SJSA1 (cell line): ENCODE results near the gene EPX. TPM values are rescaled to one million over a fixed set of nuclear protein-coding genes. Genes with fewer than 3 reads are reported as not detected.

Experiments
- DNase-seq, 2 experiments: peaks; one replicate each; pipeline ENCODE4 v3.0.0-alpha.2; 2015 to 2020; ENCODE audit warnings: low spot score in 2 of 2, low read depth in 1 of 2
- H3K27ac ChIP-seq: fragments of 250-450 bp; sonication (Bioruptor Pico); 2 replicates; pipeline ENCODE4 v1.5.1; 2020; ENCODE audit warnings: mild to moderate bottlenecking, moderate library complexity
- H3K27me3 ChIP-seq: fragments of 250-450 bp; sonication (Bioruptor Pico); replicated peaks from 2 replicates; pipeline ENCODE4 v1.5.1; 2020; ENCODE audit warnings: mild to moderate bottlenecking, moderate library complexity
- H3K36me3 ChIP-seq: fragments of 250-450 bp; sonication (Bioruptor Pico); 2 replicates; pipeline ENCODE4 v1.5.1; 2020; ENCODE audit warnings: mild to moderate bottlenecking
- H3K4me1 ChIP-seq: fragments of 250-450 bp; sonication (Bioruptor Pico); replicated peaks from 2 replicates; pipeline ENCODE4 v1.6.1; 2021; ENCODE audit warnings: mild to moderate bottlenecking
- H3K4me3 ChIP-seq: fragments of 250-450 bp; sonication (Bioruptor Pico); 2 replicates; pipeline ENCODE4 v1.5.1; 2020; ENCODE audit warnings: mild to moderate bottlenecking
- H3K9me3 ChIP-seq: fragments of 250-450 bp; sonication (Bioruptor Pico); replicated peaks from 2 replicates; pipeline ENCODE4 v1.5.1; 2020; ENCODE audit warnings: mild to moderate bottlenecking
- total RNA-seq: library from RNA; depleted of rRNA; stranded (reverse); fragments of >200 nt; shearing (Covaris generic); gene quantifications from 2 replicates; pipeline ENCODE4 v1.2.3, GENCODE V29; 2014

The EPX gene
- total RNA-seq, 1 experiment from 2014 or later = not detected

- H3K36me3 ChIP-seq = no peaks in the 10 kb centered on the region
- H3K4me3 ChIP-seq = no peak overlapping the region
- H3K27me3 ChIP-seq = peaks cover 27% of the 10 kb centered on the region
- H3K27ac ChIP-seq = no peak overlapping the region
- peaks cover 8% of the 10 kb centered on the region for H3K4me1 ChIP-seq
- no peak for DNase-seq
- H3K9me3 ChIP-seq = no peaks in the 10 kb centered on the region
Observed at GRCh38 chr17:58227733-58228132, 35.2 kb downstream of the EPX start.

- H3K27ac ChIP-seq = no peak overlapping the region
- no peak for DNase-seq
- H3K36me3 ChIP-seq = no peaks in the 10 kb centered on the region
- peaks cover 37% of the 10 kb centered on the region for H3K27me3 ChIP-seq
- H3K4me3 ChIP-seq = no peak overlapping the region
- H3K9me3 ChIP-seq = no peaks in the 10 kb centered on the region
- H3K4me1 ChIP-seq = peaks cover 8% of the 10 kb centered on the region
Observed at GRCh38 chr17:58228679-58229078, 36.2 kb downstream of the EPX start.

GRCh38 chr17:58229384-58229783 lies 36.9 kb downstream of the EPX start:
- no peak for DNase-seq
- H3K27me3 ChIP-seq = peaks cover 42% of the 10 kb centered on the region
- H3K27ac ChIP-seq = no peak overlapping the region
- H3K4me3 ChIP-seq = no peak overlapping the region
- H3K36me3 ChIP-seq = no peaks in the 10 kb centered on the region
- peaks cover 3% of the 10 kb centered on the region for H3K4me1 ChIP-seq
- no peaks in the 10 kb centered on the region; the same call in 1 of the 2 replicates for H3K9me3 ChIP-seq

GRCh38 chr17:58229881-58230280 lies 37.4 kb downstream of the EPX start:
- no peak overlapping the region for H3K27ac ChIP-seq
- H3K9me3 ChIP-seq = no peaks in the 10 kb centered on the region; the same call in 1 of the 2 replicates

GRCh38 chr17:58231641-58232040 lies 39.1 kb downstream of the EPX start:
- no peaks in the 10 kb centered on the region; the same call in 1 of the 2 replicates for H3K4me1 ChIP-seq
- no peaks in the 10 kb centered on the region for H3K36me3 ChIP-seq
- no peak for DNase-seq
- peaks cover 50% of the 10 kb centered on the region for H3K27me3 ChIP-seq
- H3K27ac ChIP-seq = no peak overlapping the region
- no peak overlapping the region for H3K4me3 ChIP-seq
- H3K9me3 ChIP-seq = no peaks in the 10 kb centered on the region; the same call in 1 of the 2 replicates

More at GRCh38 chr17:58229881-58230280, 37.4 kb downstream of the EPX start:
- Histone ChIP-seq H3K4me1 (no peaks in the 10 kb centered on the region; the same call in 1 of the 2 replicates), H3K4me3 (no peak overlapping the region), H3K27me3 (peaks cover 47% of the 10 kb centered on the region), H3K36me3 (no peaks in the 10 kb centered on the region)
- no peak for DNase-seq

GRCh38 chr17:58232707-58233156 lies 40.2 kb downstream of the EPX start:
- H3K27me3 ChIP-seq = peaks cover 59% of the 10 kb centered on the region
- DNase-seq = no peak
- H3K27ac ChIP-seq = no peak overlapping the region
- no peaks in the 10 kb centered on the region for H3K36me3 ChIP-seq
- H3K9me3 ChIP-seq = no peaks in the 10 kb centered on the region; the same call in none of the 2 replicates
- H3K4me1 ChIP-seq = no peaks in the 10 kb centered on the region; the same call in 1 of the 2 replicates
- no peak overlapping the region for H3K4me3 ChIP-seq

- Histone ChIP-seq H3K27me3 (peaks cover 67% of the 10 kb centered on the region), H3K4me1 (no peaks in the 10 kb centered on the region; the same call in 1 of the 2 replicates), H3K27ac (no peak overlapping the region), H3K4me3 (no peak overlapping the region), H3K9me3 (no peaks in the 10 kb centered on the region; the same call in none of the 2 replicates), H3K36me3 (no peaks in the 10 kb centered on the region)
- DNase-seq = no peak
Observed at GRCh38 chr17:58233543-58233942, 41.0 kb downstream of the EPX start.

GRCh38 chr17:58234512-58234911 lies 42.0 kb downstream of the EPX start:
- no peak for DNase-seq
- peaks cover 77% of the 10 kb centered on the region for H3K27me3 ChIP-seq
- no peak overlapping the region for H3K27ac ChIP-seq
- H3K4me1 ChIP-seq = no peaks in the 10 kb centered on the region; the same call in 1 of the 2 replicates
- no peak overlapping the region for H3K4me3 ChIP-seq
- no peaks in the 10 kb centered on the region; the same call in none of the 2 replicates for H3K9me3 ChIP-seq
- H3K36me3 ChIP-seq = no peaks in the 10 kb centered on the region

GRCh38 chr17:58235821-58236220 lies 43.3 kb downstream of the EPX start:
- Histone ChIP-seq H3K4me1 (no peaks in the 10 kb centered on the region; the same call in 1 of the 2 replicates), H3K27ac (no peak overlapping the region), H3K27me3 (peaks cover 83% of the 10 kb centered on the region), H3K9me3 (no peaks in the 10 kb centered on the region; the same call in none of the 2 replicates), H3K4me3 (no peak overlapping the region), H3K36me3 (no peaks in the 10 kb centered on the region)
- DNase-seq = no peak

GRCh38 chr17:58236394-58236793 lies 43.9 kb downstream of the EPX start:
- no peak for DNase-seq
- Histone ChIP-seq H3K4me1 (no peaks in the 10 kb centered on the region; the same call in 1 of the 2 replicates), H3K36me3 (no peaks in the 10 kb centered on the region), H3K27me3 (peaks cover 82% of the 10 kb centered on the region), H3K27ac (no peak overlapping the region), H3K4me3 (no peak overlapping the region), H3K9me3 (no peaks in the 10 kb centered on the region; the same call in none of the 2 replicates)

GRCh38 chr17:58238147-58238634 lies 45.7 kb downstream of the EPX start, which contains the start of gene LPO:
TSS of gene LPO (plus strand) at chr17:58238584. CDS start at chr17:58242980, 4,396 bp downstream.
- H3K9me3 ChIP-seq = no peaks in the 10 kb centered on the region; the same call in none of the 2 replicates
- H3K4me1 ChIP-seq = no peaks in the 10 kb centered on the region
- H3K27me3 ChIP-seq = peaks cover 84% of the 10 kb centered on the region
- DNase-seq = no peak
- H3K4me3 ChIP-seq = no peak within 1 kb of the TSS
- H3K36me3 ChIP-seq = no peaks in the 10 kb centered on the region
- no peak within 1 kb of the TSS for H3K27ac ChIP-seq

GRCh38 chr17:58239987-58240386 lies 47.5 kb downstream of the EPX start:
- H3K27ac ChIP-seq = no peak overlapping the region
- no peak overlapping the region for H3K4me3 ChIP-seq
- no peaks in the 10 kb centered on the region for H3K36me3 ChIP-seq
- no peaks in the 10 kb centered on the region; the same call in 1 of the 2 replicates for H3K9me3 ChIP-seq
- no peaks in the 10 kb centered on the region for H3K4me1 ChIP-seq
- peaks cover 84% of the 10 kb centered on the region for H3K27me3 ChIP-seq
- DNase-seq = peak in 1 of 2 experiments; percentile 23

GRCh38 chr17:58242171-58242784 lies 49.8 kb downstream of the EPX start:
- H3K36me3 ChIP-seq = no peaks in the 10 kb centered on the region

GRCh38 chr17:58244963-58245362 lies 52.4 kb downstream of the EPX start:
- Histone ChIP-seq H3K4me3 (no peak overlapping the region), H3K27ac (no peak overlapping the region), H3K36me3 (0 out of 2 replicates have a peak, but pooled peaks cover 3% of the 10 kb centered on the region), H3K27me3 (peaks cover 86% of the 10 kb centered on the region), H3K4me1 (peaks cover 13% of the 10 kb centered on the region), H3K9me3 (0 out of 2 replicates have a peak, but pooled peaks cover 4% of the 10 kb centered on the region)
- DNase-seq = peak in 1 of 2 experiments; percentile 22

More at GRCh38 chr17:58242171-58242784, 49.8 kb downstream of the EPX start:
- H3K9me3 ChIP-seq = no peaks in the 10 kb centered on the region; the same call in 1 of the 2 replicates
- H3K4me1 ChIP-seq = no peaks in the 10 kb centered on the region
- peaks cover 89% of the 10 kb centered on the region for H3K27me3 ChIP-seq
- DNase-seq = peak in 1 of 2 experiments; percentile 37
- H3K4me3 ChIP-seq = no peak overlapping the region
- no peak overlapping the region for H3K27ac ChIP-seq
